ENCODE results near the gene ADGRA1.

The ADGRA1 gene

DNA sequence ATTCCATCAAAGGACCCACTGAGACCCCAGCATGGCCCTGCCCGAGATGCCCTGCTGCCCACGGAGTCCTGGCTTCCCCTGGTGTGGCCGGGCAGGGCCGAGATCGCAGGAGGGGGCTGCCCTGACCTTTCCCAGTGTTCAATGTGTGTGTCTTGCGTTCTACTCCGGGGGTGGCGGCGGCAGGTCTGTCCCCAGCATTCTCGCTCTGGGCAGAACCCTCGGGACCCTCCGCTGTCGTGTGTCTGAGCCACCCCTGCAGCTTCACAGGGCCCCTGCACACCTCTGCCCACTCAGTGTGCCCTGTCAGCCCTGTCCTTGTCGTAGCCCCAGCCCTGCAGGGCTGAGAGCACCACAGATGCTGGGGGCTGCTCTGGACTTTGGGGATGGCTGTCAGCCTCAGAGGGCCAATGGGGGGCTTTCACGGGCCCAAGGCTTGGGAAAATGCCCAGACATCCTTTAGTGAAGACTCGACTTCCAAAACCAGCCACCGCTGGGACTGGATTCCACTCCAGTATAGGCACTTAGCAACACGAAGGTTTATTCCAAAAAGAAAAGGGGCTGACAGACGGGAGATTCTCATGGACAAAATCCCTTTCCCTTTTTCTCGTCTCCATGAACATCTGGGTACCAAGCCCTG is 42.3 kb downstream of the ADGRA1 start:
- in situ Hi-C loops (cut with HindIII; ENCODE audit: low sequenced_read_pairs), result no loop called here
- no peak for DNase-seq (ENCODE audit: low read depth, low spot score)
- TF ChIP-seq, protein P1, sequence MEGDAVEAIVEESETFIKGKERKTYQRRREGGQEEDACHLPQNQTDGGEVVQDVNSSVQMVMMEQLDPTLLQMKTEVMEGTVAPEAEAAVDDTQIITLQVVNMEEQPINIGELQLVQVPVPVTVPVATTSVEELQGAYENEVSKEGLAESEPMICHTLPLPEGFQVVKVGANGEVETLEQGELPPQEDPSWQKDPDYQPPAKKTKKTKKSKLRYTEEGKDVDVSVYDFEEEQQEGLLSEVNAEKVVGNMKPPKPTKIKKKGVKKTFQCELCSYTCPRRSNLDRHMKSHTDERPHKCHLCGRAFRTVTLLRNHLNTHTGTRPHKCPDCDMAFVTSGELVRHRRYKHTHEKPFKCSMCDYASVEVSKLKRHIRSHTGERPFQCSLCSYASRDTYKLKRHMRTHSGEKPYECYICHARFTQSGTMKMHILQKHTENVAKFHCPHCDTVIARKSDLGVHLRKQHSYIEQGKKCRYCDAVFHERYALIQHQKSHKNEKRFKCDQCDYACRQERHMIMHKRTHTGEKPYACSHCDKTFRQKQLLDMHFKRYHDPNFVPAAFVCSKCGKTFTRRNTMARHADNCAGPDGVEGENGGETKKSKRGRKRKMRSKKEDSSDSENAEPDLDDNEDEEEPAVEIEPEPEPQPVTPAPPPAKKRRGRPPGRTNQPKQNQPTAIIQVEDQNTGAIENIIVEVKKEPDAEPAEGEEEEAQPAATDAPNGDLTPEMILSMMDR (IDR thresholded peaks at IDR 0.05; ENCODE audit: low read depth, low read length), result no peak
- H3K4me3 ChIP-seq (ENCODE audit: low read depth, low read length), result no peak overlapping the region

DNA sequence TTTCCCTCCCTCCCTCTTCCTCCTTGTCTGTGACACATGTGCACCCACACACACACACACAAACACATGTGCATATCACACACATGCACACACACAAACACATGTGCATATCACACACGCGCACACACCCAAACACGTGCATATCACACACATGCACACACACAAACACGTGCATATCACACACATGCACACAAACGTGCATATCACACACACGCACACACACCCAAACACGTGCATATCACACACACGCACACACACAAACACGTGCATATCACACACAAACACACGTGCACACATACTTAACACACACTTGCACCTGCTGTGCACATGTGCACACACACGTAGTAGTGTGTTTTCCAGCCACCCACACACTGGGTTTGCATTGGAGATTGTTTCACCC is 42.9 kb downstream of the ADGRA1 start:
- TF ChIP-seq, protein P1 (IDR thresholded peaks at IDR 0.05; ENCODE audit: low read depth, low read length), result no peak

DNA sequence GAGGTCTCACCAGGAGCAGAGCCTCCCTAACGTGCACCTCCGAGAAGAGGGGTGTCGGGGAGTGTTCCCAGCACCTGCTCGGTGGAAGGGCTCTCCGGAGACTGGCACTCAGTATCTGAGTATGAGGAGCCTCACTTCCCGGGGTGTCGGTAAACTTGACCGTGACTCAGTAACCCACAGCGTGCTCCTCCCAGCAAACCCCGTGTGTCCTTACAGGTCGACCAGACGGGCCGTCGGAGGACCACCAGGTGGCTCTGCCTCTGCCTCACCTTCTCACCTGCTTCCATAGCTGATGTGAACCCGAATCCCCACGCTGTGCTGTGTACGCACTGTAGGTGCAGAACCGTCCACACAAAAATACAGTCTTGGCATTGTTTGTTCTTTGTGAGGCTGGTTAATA is 43.3 kb downstream of the ADGRA1 start:
- H3K4me3 ChIP-seq (ENCODE audit: low read depth, low read length), result no peak overlapping the region
- TF ChIP-seq, protein P1 (IDR thresholded peaks at IDR 0.05; ENCODE audit: low read depth, low read length), result no peak
- DNase-seq (ENCODE audit: low read depth, low spot score), result no peak
- in situ Hi-C loops (cut with HindIII; ENCODE audit: low sequenced_read_pairs), result no loop called here

More for the DNA sequence above, 42.9 kb downstream of the ADGRA1 start:
- DNase-seq (ENCODE audit: low read depth, low spot score), result no peak
- in situ Hi-C loops (cut with HindIII; ENCODE audit: low sequenced_read_pairs), result no loop called here
- H3K4me3 ChIP-seq (ENCODE audit: low read depth, low read length), result no peak overlapping the region

DNA sequence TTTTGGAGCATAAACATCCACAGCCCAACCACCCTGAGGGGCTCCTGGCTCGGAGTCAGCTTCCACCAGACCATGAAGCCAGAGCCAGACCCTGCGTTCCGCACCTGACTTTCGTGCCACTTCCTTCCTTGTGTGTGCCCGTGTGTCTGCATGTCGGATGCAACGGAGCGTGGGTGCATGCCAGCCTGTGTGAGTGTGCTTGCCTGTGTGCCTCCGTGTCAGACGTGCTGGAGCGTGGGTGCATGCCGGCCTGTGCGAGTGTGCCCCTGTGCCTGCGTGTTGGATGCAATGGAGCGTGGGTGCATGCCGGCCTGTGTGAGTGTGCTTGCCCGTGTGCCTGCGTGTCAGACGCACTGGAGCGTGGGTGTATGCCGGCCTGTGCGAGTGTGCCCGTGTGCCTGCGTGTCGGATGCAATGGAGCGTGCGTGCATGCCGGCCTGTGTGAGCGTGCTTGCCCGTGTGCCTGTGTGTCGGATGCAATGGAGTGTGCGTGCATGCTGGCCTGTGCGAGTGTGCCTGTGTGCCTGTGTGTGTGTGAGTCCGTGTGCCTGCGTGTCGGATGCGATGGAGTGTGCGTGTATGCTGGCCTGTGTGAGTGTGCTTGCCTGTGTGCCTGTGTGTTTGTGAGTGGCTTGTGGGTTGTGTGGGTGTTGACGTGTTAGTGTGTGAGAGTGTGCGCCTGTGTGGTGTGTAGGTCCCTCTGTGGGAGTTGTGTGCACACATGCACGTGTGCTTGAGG is 44.2 kb downstream of the ADGRA1 start:
- no peak for DNase-seq (ENCODE audit: low read depth, low spot score)
- TF ChIP-seq, protein P1 (IDR thresholded peaks at IDR 0.05; ENCODE audit: low read depth, low read length), result no peak
- in situ Hi-C loops (cut with HindIII; ENCODE audit: low sequenced_read_pairs), result no loop called here

DNA sequence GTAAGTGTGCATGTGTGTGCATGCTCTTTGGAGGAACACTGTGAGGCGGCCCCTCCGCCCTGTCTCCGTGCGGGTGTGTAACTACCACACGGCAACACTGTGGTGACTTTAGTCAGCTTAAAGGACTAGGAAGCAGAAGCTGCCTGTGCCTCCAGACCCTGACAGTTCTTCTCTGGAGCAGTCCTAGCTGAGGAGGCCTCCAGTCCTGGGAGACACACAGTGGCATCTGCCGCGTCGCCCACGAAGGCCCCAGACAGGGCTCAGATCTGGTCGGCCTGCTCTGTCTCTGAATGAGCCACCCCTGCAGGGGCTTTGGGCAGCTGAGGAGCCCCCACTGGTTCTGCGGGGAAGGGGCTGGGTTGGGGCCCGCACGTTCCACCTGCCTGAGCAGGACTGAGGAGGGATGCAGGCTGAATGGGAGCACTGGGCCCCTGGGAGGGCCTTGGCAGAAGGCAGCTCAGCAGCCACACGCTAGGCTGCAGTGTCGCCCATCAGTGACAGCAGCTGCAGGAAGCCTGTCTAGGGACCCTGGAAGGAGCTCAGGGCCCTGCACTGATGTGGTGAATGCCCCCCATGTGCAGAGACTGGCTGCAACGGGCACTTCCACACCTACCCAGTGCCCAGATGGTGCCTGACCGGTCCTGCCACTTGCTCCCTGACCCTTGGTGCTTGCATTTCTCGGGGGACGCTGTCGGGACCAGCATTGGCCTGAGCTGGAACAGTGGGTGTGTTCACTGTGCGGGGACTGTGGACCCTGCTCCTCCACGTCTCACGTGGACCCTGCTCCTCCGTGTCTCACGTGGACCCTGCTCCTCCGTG is 45.0 kb downstream of the ADGRA1 start:
- TF ChIP-seq, protein P1 (IDR thresholded peaks at IDR 0.05; ENCODE audit: low read depth, low read length), result no peak
- no peak overlapping the region for H3K4me3 ChIP-seq (ENCODE audit: low read depth, low read length)
- in situ Hi-C loops (cut with HindIII; ENCODE audit: low sequenced_read_pairs), result no loop called here
- no peak for DNase-seq (ENCODE audit: low read depth, low spot score)

More for the DNA sequence above, 44.2 kb downstream of the ADGRA1 start:
- no peak overlapping the region for H3K4me3 ChIP-seq (ENCODE audit: low read depth, low read length)

DNA sequence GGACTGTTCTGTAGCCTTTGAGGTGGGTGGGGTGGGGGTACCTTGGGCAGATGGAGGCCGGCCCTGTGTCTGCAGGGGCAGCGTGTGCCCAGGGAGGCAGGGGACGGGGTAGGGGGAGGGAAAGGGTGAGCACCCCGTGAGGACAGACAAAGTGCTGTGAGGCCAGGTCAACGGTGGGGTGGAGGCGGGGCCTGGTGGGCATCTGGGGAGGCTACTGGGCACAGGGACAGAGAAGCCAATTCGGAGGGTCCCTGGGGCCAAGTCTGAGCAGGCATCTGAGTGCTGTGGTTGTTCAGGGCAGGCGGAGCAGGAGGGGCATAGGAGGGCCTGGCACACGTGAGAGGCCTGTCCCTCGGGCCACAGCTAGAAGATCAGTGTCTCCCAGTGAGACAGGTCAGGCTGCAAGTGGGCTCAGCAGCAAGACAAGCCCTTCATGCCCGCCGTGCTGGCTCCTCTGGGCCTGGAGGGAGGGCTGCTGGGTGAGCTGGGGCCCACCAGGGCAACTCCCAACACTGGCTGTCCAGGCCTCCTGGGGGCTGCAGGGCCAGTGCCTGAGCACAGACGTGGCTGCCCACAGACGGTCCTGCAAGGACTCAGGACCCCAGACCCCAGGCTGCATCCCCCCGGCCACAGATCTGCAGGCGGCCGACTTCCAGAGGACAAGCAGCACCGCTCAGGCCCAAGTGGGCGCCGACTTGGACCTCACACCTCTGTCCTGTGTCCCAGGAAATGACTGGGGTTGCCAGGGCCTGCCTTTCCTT is 45.9 kb downstream of the ADGRA1 start:
- H3K4me3 ChIP-seq (ENCODE audit: low read depth, low read length), result no peak overlapping the region
- TF ChIP-seq, protein P1 (IDR thresholded peaks at IDR 0.05; ENCODE audit: low read depth, low read length), result no peak
- DNase-seq (ENCODE audit: low read depth, low spot score), result no peak
- in situ Hi-C loops (cut with HindIII; ENCODE audit: low sequenced_read_pairs), result no loop called here

All from astrocyte of the spinal cord (primary cell).